Measurements from ENCODE around the gene ADAMTS17.
"Not testable (repeated sequence)": the region's sequence is repeated elsewhere in the genome, so short reads cannot be mapped to it uniquely, and the experiment has no call there.

ADAMTS17 gene

GRCh38 chr15:99929266-99929665, 412.5 kb downstream of the ADAMTS17 start:
- no peaks in the 10 kb centered on the region for H3K9me2 ChIP-seq (replicated peaks; ENCODE audit: control insufficient read depth, low read length)
- no peak for TF ChIP-seq EZH2phosphoT487 (IDR thresholded peaks at IDR 0.05; ENCODE audit: borderline replicate concordance, low read length)
- TF ChIP-seq, protein P1, sequence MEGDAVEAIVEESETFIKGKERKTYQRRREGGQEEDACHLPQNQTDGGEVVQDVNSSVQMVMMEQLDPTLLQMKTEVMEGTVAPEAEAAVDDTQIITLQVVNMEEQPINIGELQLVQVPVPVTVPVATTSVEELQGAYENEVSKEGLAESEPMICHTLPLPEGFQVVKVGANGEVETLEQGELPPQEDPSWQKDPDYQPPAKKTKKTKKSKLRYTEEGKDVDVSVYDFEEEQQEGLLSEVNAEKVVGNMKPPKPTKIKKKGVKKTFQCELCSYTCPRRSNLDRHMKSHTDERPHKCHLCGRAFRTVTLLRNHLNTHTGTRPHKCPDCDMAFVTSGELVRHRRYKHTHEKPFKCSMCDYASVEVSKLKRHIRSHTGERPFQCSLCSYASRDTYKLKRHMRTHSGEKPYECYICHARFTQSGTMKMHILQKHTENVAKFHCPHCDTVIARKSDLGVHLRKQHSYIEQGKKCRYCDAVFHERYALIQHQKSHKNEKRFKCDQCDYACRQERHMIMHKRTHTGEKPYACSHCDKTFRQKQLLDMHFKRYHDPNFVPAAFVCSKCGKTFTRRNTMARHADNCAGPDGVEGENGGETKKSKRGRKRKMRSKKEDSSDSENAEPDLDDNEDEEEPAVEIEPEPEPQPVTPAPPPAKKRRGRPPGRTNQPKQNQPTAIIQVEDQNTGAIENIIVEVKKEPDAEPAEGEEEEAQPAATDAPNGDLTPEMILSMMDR (IDR thresholded peaks at IDR 0.05; ENCODE audit: low read depth, low read length, poor library complexity, severe bottlenecking): no peak
- H3K36me3 ChIP-seq (ENCODE audit: control insufficient read depth, low read length): no peaks in the 10 kb centered on the region
- no peak overlapping the region for H3K4me3 ChIP-seq (ENCODE audit: low read length)
- H3K27ac ChIP-seq (ENCODE audit: low read depth, low read length): no peak overlapping the region
- no peak overlapping the region for H3K4me2 ChIP-seq (ENCODE audit: low read length)
- peaks cover 5% of the 10 kb centered on the region; the same call in 1 of the 2 replicates for H3K9me3 ChIP-seq (ENCODE audit: control insufficient read depth, insufficient read depth, low read length)
- no peaks in the 10 kb centered on the region for H3K4me1 ChIP-seq (ENCODE audit: control insufficient read depth, low read length)
- no peaks in the 10 kb centered on the region for H4K20me1 ChIP-seq (ENCODE audit: control insufficient read depth, insufficient read depth, low read depth, low read length)
- H3F3A ChIP-seq (ENCODE audit: control insufficient read depth, insufficient read depth): no peaks in the 10 kb centered on the region
- no peaks in the 10 kb centered on the region for H3K79me2 ChIP-seq (ENCODE audit: control insufficient read depth, low read length)
- no peaks in the 10 kb centered on the region for H3K27me3 ChIP-seq (ENCODE audit: control insufficient read depth, low read length)

GRCh38 chr15:99928429-99928981, 413.3 kb downstream of the ADAMTS17 start:
- no peak for TF ChIP-seq EZH2phosphoT487 (IDR thresholded peaks at IDR 0.05; ENCODE audit: borderline replicate concordance, low read length)
- TF ChIP-seq, protein P1 (IDR thresholded peaks at IDR 0.05; ENCODE audit: low read depth, low read length, poor library complexity, severe bottlenecking): peak; percentile 45
- Histone ChIP-seq H3F3A (ENCODE audit: control insufficient read depth, insufficient read depth) (no peaks in the 10 kb centered on the region), H3K4me3 (ENCODE audit: low read length) (no peak overlapping the region), H3K27ac (ENCODE audit: low read depth, low read length) (no peak overlapping the region), H3K4me2 (ENCODE audit: low read length) (no peak overlapping the region), H3K9me2 (replicated peaks; ENCODE audit: control insufficient read depth, low read length) (no peaks in the 10 kb centered on the region), H3K27me3 (ENCODE audit: control insufficient read depth, low read length) (no peaks in the 10 kb centered on the region), H3K36me3 (ENCODE audit: control insufficient read depth, low read length) (no peaks in the 10 kb centered on the region), H3K9me3 (ENCODE audit: control insufficient read depth, insufficient read depth, low read length) (peaks cover 5% of the 10 kb centered on the region; the same call in 1 of the 2 replicates), H3K79me2 (ENCODE audit: control insufficient read depth, low read length) (no peaks in the 10 kb centered on the region), H4K20me1 (ENCODE audit: control insufficient read depth, insufficient read depth, low read depth, low read length) (no peaks in the 10 kb centered on the region), H3K4me1 (ENCODE audit: control insufficient read depth, low read length) (no peaks in the 10 kb centered on the region)

- not testable (repeated sequence) for H3K79me2 ChIP-seq (ENCODE audit: control insufficient read depth, low read length); H3K9me2 ChIP-seq (replicated peaks; ENCODE audit: control insufficient read depth, low read length); H3K4me2 ChIP-seq (ENCODE audit: low read length); H3K36me3 ChIP-seq (ENCODE audit: control insufficient read depth, low read length); H3K4me3 ChIP-seq (ENCODE audit: low read length); H3K27ac ChIP-seq (ENCODE audit: low read depth, low read length); H4K20me1 ChIP-seq (ENCODE audit: control insufficient read depth, insufficient read depth, low read depth, low read length); H3K27me3 ChIP-seq (ENCODE audit: control insufficient read depth, low read length); H3F3A ChIP-seq (ENCODE audit: control insufficient read depth, insufficient read depth); H3K9me3 ChIP-seq (ENCODE audit: control insufficient read depth, insufficient read depth, low read length); H3K4me1 ChIP-seq (ENCODE audit: control insufficient read depth, low read length)
Measured at GRCh38 chr15:99926532-99926931, 415.2 kb downstream of the ADAMTS17 start.

DNA sequence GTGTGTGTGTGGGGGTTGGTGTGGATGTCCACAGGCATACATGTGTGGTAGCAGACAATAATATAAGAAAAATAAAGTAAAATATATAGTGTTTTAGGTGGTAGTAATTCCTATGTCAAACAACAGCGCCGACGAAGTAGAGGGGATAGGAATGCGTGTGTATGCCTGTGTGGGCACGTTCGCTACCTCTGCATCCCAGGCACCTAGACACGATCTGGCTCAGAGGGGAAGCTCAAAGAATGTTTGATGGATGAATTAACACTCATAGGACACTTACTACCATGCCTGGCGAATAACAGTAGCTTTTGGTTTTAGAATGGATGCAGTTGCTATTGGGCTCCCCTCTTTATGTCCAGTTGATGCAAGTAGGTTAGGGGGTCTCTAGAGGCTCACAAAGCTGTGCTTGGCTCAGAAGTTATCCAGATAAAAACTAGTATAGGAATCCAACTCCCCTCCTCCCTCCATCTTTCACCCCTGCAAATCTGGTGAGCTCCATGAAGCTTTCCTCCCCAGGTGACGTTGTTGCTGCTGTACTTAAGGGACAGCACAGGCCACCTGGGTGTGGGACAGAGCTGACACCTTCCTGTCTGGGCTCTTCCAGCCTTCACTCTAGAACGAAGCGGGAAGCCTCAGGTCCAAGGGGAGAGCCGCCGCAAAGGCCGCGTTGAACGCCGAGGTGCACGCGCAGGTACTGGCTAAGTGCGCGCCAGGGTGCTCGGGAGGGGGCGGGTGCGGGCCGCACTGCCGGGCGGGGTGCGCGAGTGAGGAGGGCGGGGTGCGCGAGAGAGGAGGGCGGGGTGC, 415.9 kb downstream of the ADAMTS17 start:
- Histone ChIP-seq H3F3A (ENCODE audit: control insufficient read depth, insufficient read depth) (no peaks in the 10 kb centered on the region), H3K79me2 (ENCODE audit: control insufficient read depth, low read length) (no peaks in the 10 kb centered on the region), H3K36me3 (ENCODE audit: control insufficient read depth, low read length) (no peaks in the 10 kb centered on the region), H3K4me1 (ENCODE audit: control insufficient read depth, low read length) (no peaks in the 10 kb centered on the region), H3K9me2 (replicated peaks; ENCODE audit: control insufficient read depth, low read length) (no peaks in the 10 kb centered on the region), H3K4me3 (ENCODE audit: low read length) (peak overlapping the region; percentile 24; the same call in 1 of the 2 replicates), H3K27me3 (ENCODE audit: control insufficient read depth, low read length) (no peaks in the 10 kb centered on the region), H4K20me1 (ENCODE audit: control insufficient read depth, insufficient read depth, low read depth, low read length) (no peaks in the 10 kb centered on the region), H3K4me2 (ENCODE audit: low read length) (peak overlapping the region; percentile 26; the same call in 1 of the 2 replicates), H3K9me3 (ENCODE audit: control insufficient read depth, insufficient read depth, low read length) (peaks cover 5% of the 10 kb centered on the region; the same call in 1 of the 2 replicates), H3K27ac (ENCODE audit: low read depth, low read length) (no peak overlapping the region)
- TF ChIP-seq, protein P1 (IDR thresholded peaks at IDR 0.05; ENCODE audit: low read depth, low read length, poor library complexity, severe bottlenecking): no peak
- no peak for TF ChIP-seq EZH2phosphoT487 (IDR thresholded peaks at IDR 0.05; ENCODE audit: borderline replicate concordance, low read length)

Measured in DOHH2 (cell line).